Peyer's patch (tissue), 4 donors: Measurements from ENCODE around the gene CCDC81.

Experiments used
- CTCF ChIP-seq, 6 experiments: fragments of 450-650 bp in 4 of 6; fragments of 200-600 bp in 2 of 6; sonication (generic) in 1 of 6; IDR thresholded peaks; one replicate each; pipeline ENCODE4 v1.5.1; 2017 to 2019; ENCODE audit warnings: antibody characterized with exemption in 6 of 6, mild to moderate bottlenecking in 3 of 6, moderate library complexity in 1 of 6
- POLR2A ChIP-seq, 2 donors: fragments of 450-650 bp; IDR thresholded peaks; one replicate each; pipeline ENCODE4 v1.5.1; 2017; ENCODE audit warnings: antibody characterized with exemption in 2 of 2, mild to moderate bottlenecking in 2 of 2, moderate library complexity in 2 of 2

GRCh38 chr11:86383041-86383955, 8.6 kb downstream of the CCDC81 start:
- no peak for TF ChIP-seq CTCF (IDR thresholded peaks at IDR 0.05)
- TF ChIP-seq POLR2A (IDR thresholded peaks at IDR 0.05): no peak
